Limb (tissue), 2 donors: ENCODE results near the gene NOS2.
"Not testable (repeated sequence)": the region's sequence is repeated elsewhere in the genome, so short reads cannot be mapped to it uniquely, and the experiment has no call there.

Source experiments
- DNase-seq, 2 donors: peaks; one replicate each; pipeline ENCODE4 v3.0.0-alpha.2; 2016; ENCODE audit errors: extremely low spot score in 2 of 2

NOS2 gene

GRCh38 chr17:27788919-27789318, 11.4 kb downstream of the NOS2 start:
- no peak for DNase-seq

DNA sequence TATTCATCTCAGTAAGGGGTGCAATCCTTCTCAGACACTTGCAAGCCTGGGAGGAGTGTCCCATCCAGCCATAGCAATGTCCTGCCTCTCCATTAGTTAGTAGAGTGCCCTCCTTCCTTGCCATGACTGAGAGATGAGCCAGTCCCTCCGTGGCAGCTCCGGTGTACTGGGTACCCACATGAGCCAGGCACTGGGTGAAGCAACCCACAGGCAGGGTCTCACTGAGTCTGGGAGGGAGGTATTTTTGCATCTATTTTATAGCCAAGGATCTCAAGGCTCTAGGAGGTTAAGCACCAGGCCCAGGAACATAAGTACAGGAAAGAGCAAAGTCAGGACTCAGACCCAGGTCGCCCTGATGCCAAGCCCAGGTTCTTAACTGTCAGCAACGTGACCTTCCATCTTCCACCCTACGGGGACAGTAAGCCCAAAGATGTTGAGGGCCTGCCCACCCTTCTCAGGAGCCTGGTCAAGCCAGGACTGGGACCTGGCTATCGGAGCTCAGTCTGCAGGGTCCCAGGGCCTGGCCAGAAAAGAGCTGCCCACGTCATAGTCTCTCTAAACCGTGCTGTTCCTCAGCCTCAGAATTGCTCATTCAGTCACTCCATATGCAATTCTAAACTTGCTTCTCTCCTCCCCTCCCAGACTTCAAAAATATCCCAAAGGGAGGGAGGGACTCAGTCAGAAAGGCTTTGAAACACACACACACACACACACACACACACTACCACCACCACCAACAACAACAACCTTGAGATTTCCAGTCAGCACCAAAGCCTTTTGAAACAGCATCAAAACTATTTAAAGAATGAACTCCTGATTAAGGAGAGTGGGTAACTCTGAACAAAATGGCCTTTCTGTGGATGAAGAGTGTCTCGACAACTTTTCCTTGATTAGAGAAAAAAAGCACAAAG, 16.6 kb downstream of the NOS2 start:
- no peak for DNase-seq

DNA sequence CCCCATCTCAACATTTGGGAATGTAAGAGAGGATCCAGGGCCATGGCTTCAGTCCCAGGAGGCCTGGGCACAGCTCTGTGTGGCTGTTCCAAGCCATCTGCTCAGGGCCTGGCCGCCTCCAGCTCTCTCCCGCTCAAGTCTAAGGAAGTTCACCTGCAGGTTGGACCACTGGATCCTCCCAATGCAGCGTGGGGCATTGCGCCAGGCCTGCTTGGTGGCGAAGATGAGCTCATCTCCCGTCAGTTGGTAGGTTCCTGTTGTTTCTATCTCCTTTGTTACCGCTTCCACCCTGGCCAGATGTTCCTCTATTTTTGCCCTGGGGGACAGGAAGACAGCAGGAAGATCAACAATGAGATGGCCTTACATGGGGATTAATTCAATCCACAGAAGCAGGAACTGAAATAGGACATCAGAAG, 17.5 kb downstream of the NOS2 start:
- DNase-seq, result no peak

DNA sequence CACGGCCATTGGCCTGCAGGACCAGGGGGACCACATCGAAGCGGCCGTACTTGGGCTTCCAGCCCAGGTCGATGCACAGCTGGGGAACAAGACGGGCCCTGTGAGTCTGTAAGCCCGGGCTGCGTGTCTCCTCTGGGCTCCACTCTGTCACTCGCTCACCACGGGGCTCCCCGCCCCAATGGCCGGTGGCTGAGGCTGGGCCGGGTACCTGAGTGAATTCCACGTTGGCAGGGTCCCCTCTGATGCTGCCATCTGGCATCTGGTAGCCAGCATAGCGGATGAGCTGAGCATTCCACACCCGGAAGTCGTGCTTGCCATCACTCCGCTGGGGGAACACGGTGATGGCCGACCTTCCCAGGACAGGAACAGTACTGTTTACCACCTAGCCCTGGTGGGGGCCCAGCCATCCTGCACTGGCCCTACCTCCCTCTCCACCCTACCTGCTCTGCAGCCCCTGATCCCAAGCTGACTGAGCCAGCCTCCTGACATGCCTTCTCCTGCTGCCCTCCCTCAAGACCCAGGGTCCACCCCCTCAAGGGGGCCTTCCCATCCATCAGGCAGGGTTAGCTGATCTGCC, 19.4 kb downstream of the NOS2 start:
- DNase-seq, result no peak

DNA sequence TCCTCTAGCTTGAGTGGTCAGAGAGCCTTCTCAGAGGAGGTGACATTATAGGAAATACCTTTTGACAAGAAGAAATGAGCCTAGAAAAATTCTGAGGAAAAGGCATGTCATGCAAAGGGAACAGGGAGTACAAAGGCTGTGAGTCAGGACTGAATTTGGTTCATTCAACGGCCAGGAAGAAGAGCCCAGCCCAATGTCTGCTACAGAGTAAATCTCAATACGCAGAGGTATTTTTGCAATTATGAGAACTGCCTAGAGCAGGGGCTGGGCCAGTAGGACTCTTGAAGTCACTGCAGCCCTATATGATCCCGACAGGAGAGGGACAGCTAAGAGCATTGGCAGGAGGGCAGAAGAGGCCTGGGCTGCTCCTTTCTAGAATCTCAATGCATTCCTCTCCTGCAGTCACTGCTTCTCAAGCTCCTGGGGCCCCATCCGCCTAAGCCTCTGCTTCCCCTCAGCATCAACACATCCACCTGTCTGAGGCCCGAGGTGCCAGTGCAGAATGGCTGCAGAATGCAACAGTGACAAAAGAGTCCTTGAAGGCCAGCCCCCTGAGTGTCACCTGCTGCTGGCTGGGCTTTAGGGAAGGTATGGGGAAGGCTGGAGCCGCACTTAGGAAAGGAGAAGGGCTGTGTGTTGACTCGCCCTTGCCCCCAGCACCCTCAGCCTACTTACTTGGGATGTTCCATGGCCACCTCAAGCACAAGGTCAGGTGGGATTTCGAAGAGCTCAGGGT, 20.1 kb downstream of the NOS2 start:
- DNase-seq, result no peak

- no peak for DNase-seq
These were observed 22.1 kb downstream of the NOS2 start for GRCh38 chr17:27778183-27778582.

- DNase-seq, result no peak
These were observed 23.3 kb downstream of the NOS2 start for GRCh38 chr17:27776882-27777624.

- no peak for DNase-seq
These were observed 28.7 kb downstream of the NOS2 start for GRCh38 chr17:27771586-27771985.

DNA sequence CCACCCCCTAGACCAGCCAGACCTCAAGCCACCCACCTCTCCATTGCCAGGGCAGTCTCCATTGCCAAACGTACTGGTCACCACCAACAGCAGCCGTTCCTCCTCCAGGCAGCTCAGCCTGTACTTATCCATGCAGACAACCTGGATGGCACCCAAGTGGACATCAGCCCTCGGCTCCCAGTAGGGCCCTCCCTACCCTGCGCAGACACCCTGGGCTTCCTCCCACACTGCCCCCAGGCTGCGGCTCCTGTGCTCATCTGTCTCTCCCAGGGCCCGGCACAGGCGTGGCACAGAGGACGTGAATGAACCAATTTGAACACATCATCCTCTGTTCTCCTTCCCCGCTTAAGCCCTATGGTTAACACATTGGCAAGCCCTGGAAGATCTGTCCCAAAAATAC, 29.5 kb downstream of the NOS2 start:
- no peak for DNase-seq

- no peak for DNase-seq
These were observed 31.4 kb downstream of the NOS2 start for GRCh38 chr17:27768858-27769410.

DNA sequence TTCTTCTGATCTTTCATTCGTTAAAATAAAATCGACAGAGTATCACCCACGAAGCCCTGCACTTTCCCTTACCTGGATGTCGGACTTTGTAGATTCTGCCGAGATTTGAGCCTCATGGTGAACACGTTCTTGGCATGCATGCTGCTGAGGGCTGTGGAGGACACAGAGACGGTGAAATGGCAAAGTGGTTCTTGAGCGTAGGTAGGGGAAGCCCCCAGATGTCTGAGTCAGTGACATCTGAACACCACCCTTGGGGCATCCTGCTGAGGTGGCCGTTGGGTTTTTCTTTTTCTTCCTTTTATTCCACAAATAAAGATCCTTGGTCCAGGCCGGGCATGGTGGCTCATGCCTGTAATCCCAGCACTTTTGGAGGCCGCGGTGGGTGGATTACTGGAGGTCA, 33.9 kb downstream of the NOS2 start:
- DNase-seq, result no peak

DNA sequence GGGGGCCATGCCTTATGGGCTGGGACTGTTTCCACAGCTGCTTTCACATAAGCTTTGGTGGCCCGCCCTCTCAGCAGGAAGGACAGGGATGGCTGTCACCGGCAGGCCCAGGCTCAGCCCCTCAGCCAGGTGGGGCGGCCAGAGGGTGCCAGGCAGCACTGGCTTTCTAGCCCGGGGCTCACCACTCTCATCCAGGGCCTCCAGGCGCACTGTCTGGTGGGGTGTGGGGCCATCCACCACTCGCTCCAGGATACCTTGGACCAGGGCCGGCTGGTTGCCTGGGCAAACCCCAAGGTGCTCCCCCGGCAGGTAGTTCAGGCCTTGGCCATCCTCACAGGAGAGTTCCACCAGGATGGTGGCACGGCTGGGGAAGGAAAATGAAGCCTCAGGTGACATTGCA, 35.0 kb downstream of the NOS2 start:
- no peak for DNase-seq

DNA sequence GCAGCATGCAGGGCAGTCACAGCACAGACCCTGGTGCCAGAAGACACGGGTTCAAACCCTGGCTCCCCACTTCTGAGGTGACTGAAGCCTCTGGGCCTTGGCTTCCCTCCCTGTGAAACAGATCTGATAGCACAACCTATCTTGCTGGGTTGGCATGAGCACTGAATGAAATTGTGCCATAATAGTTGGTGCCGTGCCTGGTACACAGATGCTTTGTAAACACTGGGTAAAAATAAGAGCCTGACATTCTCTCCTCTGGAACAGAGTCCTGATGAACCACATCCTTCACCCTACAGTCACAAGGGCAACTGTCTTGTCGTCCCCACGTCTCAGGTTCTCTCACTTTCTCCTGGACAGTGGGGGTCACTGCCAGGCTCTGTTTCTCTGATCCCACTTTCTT, 35.7 kb downstream of the NOS2 start:
- no peak for DNase-seq

DNA sequence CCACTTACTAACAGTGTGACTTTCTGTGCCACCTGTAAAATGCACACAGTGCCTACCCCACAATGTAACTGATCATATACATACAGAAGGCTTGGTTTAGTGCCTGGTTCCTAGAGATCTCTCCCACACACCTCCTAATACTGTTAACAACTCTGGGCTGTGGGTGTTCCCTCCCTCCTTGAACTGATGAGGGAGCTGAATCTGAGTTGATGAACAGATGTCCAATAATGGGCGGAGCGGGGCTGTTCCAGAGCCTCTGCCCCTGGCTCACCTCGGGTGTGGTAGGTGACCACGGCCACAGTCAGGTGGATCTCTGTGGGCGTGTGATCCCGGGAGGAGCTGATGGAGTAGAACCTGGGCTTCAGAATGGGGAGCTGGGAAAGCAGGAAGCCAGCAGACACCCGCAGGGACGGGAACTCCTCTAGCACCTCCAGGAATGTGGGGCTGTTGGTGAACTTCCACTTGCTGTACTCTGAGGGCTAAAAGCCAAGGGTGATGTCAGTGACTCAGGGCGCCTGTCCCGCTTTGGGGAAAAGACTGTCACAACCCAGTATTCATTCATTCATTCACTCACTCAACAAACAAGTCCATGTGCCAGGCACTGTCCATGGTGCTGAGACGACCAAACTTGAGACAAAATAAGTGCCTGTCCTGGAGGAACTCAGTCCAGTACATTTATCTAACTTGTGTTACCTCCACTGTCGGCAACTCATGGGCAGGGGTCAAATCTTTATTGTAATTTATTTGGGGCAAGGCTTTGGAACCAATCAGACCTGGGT, 37.6 kb downstream of the NOS2 start:
- peak in 1 of 2 donors; percentile 55 for DNase-seq

- DNase-seq, result not testable (repeated sequence)
These were observed 39.4 kb downstream of the NOS2 start for GRCh38 chr17:27760931-27761330.

GRCh38 chr17:27760069-27760885, 40.1 kb downstream of the NOS2 start:
- peak; percentile 6 to 79 for DNase-seq

DNA sequence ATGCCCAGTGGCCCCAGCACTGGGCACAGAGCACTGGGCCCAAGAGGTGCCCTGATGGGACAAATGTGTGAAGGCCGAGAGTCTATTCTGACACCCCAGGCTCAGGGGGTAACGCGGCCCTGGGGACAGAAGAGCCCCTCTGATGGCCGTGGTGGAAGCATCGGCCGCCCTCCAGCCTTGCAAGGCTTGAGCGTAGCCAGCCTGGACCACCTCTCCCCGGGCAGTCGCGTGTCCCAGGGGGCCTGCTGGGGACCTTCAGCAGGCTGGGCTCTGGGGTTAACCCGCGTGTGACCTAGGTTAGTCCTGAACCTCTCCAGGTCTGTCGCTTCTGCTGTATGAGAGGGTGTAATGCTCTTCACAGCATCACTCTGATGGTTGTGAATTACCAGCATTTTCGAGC, 40.8 kb downstream of the NOS2 start:
- DNase-seq, result no peak

DNA sequence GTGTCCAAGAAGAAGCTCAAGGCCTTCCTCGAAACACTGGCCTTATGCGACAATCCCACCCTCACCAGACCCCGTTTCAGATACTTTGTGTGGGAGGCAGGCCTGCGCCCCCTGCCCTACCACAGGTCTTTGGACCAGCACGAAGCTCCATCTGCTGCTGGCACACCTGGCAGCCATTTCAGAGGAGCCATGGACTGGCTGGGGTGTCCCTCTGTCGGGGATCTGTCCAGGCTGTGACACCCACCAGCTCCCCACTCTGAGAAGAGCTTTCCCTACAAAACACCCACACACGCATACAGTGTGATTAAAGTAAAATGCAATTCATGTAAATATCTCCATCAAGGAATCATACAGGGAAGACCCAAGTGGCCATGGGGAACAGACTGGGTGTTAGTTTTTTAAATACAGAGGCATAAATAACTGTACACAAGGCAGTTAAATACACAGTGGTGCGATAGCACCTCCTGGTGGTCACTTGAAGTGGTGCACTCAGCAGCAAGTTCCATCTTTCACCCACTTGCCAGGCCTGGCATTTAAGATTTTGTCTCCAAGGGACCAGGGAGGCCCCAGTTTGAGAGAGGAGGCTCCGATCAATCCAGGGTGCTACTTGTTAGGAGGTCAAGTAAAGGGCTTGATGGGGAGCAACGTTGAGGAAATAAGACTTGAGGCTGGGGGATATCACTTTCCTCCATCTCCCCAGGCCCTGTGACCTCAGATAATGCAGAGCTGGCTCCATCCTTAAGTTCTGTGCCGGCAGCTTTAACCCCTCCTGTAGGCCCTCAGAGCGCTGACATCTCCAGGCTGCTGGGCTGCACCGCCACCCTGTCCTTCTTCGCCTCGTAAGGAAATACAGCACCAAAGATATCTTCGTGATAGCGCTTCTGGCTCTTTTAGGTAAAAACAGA, 43.6 kb downstream of the NOS2 start:
- peak; percentile 31 to 58 for DNase-seq
